Glomerular endothelial cell (primary cell): ENCODE measurements around the gene HPDL. TPM values are rescaled to one million over a fixed set of nuclear protein-coding genes. Genes with fewer than 3 reads are reported as not detected.
"Not testable (repeated sequence)": the region's sequence is repeated elsewhere in the genome, so short reads cannot be mapped to it uniquely, and the experiment has no call there.

ENCODE experiments used
- DNase-seq: peaks from one replicate; pipeline ENCODE4 v3.0.0-alpha.2; 2011; ENCODE audit warnings: low read depth, low spot score; ENCODE audit errors: extremely low read depth
- total RNA-seq: library from RNA; depleted of rRNA; stranded (reverse); fragments of >200 nt; gene quantifications from 2 replicates; pipeline ENCODE4 v1.2.3, GENCODE V29; 2015

Gene HPDL
- total RNA-seq, 1 donor from 2014 or later: 2.1 TPM

DNA sequence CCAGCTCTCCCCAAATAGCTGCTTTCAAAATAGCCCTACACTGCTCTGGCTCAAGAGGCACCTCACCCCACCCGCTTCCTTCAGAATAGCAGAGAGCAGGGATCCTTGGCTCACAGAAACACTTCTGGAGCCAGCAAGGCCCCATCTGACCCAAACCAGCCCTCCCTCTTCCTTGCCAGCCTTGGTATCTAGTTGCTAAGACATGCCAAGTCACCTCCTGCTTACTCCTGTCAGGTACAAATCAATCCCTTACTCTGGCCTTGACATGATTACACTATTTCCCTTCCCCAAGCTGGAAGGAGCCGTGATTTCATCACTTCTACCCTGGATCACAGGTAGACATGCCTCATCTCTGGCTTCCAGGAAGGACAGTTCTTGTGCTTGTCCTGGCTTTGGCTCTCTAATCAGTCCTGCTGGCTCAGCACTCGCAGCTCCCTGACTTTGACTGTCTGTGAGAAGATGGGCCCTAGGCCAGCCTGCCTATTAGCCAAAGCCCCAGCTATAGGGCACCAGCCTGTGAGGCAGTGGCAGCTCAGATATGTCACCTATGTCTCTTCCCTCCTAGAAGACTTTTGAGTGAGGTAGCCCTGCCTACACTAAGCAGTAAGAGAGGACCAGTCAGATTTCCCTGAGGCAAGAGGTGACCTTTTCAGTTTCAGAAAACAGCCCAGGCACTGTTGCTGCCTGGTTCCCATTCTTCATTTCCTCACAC lies 22.4 kb downstream of the HPDL start:
- no peak for DNase-seq

DNA sequence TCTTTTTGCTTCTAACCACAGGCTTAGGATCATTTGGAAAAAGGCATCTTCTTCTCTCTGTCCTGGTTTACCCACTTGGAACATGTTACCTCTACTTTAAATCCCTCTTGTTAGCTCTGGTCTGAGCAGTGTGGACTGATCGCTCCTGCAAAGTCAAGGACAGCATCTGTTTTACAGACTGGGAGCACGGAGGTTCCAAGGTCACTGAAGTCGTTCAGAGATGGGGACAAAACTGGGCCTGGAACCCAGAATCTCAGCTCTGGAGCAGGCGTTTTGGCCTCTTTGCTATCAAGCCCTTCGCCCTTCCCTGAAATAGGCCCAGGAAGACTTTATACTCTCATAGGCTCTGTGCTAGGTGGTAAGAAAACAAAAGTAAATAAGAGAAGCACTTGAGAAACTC lies 24.8 kb downstream of the HPDL start:
- no peak for DNase-seq

DNA sequence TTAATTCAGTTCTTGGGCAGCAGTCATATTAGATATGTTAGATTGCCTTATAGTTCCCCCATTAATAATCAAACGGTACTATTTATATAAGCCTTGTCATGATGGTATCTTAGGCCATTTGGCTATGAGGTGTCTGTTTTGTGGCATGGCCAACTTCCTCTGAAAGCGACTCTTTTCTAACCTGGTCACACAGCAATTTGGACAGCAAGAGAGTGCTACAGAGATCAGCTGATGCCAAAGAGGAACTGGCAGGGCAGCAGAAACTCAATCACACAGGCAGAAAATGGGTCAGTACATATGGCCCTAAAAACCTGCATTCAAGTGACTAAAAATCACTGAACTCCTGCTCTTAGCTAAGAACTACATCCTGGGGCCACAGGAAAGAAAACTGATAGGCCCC lies 27.0 kb downstream of the HPDL start:
- no peak for DNase-seq

DNA sequence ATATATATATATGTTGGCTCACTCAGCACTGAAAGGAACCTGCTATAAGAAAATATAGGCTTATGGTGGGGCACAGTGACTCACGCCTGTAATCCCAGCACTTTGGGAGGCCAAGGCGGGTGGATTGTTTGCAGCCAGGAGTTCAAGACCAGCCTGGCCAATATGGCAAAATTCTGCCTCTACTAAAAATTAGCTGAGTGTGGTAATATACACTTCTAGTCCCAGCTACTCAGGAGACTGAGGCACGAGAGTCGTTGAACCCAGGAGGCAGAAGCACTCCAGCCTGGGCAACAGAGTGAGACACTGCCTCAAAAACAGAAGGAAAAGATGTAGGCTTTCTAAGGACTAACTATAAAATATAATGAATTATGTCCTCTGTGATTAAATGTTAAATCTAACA lies 28.1 kb downstream of the HPDL start:
- DNase-seq: no peak

DNA sequence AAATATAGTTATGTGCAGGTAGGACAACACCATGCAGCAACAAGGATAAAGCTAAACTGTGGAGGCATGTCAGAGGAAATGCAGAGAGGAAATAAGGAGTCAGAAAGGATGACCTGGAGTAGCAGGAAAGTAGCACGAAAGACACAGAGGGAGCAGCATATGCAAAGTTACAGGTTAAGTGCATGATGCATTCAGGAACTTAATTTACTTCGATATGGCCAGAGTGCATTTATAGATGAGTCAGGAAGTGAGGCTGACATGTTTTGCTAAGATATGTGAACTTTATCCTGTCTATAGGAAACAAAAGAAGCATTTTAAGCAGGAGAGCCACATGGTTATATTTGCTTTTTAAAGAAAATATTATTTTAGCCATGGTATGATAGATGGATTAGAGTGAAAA lies 29.0 kb downstream of the HPDL start:
- DNase-seq: no peak

DNA sequence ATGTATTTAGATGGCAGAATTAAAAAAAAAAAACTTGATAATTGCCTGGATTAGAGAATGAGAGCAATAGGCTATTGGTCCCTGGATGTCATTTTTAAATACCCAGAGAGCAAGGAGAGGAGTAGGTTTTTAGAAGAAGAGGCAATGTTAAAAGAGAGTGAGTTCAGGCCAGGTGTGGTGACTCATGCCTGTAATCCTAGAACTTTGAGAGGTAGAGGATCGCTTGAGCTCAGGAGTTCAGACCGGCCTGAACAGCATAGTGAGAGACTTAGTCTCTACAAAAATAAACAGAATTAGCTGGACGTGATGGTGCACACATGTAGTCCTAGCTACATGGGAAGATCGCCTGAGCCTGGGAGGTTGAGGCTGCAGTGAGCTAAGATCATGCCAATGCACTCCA lies 29.5 kb downstream of the HPDL start:
- no peak for DNase-seq

DNA sequence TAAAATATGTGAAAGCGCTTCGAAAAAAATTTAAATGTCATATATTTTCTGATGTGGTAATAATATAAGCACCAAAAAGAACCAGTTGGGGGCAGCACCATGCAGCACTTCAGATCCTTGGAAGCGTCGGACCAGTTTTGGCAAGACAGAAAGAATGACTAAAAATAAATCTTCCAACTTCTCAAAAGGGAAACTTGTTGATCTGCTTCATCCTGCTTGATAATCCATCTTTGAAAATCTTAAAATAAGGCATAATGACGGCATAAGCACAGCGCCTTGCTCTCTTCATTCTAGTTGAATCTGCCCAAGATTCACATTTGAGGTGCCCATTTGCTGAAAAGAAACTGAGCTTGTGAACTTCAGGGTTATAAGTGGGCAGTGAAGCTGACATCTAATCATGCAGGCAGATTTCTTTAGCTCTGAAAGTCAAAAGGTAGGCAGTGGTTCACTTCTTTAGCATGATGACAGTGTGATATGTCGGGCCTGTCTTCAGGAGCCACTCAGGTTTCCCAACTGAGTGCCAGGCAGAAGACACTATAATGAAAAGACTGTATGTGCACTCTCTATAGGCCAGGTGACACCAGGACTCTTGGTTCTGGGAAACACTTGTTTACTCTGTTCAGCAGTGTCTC lies 33.3 kb downstream of the HPDL start:
- peak; percentile 29 for DNase-seq

DNA sequence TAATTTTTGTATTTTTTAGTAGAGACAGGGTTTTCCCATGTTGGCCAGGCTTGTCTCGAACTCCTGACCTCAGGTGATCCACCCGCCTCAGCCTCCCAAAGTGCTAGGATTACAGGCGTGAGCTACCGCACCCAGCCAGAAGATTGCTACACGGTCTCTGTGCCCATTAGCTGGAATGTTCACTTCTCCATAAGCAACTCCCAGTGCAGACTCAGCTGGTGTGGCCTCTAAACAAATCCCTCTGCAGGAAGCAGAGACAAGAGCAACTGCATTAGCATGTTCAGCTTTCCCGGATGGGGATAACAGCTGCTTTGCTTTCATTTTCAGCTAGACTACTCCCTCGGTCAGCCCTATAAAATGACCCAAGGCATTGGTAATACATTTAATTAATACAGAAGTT lies 34.3 kb downstream of the HPDL start:
- DNase-seq: not testable (repeated sequence)

DNA sequence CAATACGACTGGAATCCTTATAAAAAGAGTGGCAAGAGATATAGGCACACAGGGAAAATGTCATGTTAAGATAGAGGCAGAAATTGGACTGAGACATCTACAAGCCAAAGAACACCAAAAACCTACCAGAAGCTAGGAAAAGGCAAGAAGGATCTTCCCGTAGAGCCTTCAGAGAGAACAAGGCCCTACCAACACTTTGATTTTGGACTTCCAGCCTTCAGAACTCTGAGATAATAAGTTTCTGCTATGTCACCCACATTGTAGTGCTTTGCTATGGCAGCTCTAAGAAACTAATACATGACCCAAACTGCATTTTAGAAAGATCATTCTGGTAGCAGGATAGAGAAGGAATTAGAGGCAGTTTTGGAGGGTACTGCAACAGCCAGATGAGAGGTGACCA lies 37.6 kb downstream of the HPDL start:
- no peak for DNase-seq

DNA sequence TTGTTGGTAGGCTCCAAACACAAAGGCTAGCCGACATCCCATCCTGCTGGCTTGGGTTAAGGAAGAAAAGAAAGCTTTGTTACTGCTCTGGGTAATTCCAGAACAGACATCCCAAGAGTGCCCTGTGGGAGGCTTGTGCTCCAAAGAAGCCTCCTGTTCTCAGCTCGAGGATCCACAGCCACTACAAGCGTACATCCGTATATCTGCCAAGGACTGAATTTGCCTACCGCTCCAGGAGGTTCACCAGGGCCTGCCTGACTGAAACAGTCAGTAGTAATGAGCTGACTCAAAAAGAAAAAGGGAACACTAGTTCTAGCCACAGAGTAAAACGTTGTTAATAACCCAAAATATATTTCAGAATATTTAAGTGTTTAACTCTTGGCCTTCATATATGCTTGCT lies 38.4 kb downstream of the HPDL start:
- DNase-seq: no peak

DNA sequence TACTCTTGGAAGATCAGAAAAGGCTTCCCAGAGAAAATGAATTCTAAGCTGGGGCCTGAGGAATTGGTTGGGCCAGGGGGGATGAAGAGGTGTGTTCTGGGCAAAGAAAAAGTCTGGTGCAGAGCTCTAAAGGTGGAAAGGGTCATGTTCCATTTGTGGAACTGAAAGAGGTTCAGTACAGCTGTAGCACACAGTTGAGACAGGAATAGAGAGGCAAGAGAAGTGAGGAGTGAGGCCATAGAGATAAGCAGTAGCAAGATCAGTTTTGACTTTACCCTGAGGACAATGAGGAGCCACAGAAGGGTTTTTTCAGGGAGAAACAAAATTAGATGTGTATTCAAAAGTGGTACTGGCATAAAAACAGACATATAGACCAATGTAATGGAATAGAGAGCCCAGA lies 43.9 kb downstream of the HPDL start:
- no peak for DNase-seq

DNA sequence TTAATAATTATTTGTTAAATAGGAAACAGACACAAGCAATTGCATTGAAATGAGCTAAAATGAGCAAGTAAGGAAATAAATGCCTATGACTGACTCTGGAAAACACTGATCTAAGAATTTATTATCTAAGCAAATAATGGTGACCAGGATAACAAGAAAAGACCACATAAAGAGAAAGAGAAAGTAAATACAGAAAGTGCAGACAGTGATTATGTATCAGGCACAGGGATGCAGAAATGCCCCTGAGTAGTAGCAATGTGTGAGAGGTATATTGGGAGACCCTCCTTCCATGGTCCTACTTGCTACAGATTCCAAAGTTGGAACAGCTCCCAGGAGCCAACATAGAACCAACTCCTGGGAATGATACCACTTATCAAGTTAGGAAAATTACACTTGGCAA lies 46.9 kb downstream of the HPDL start:
- DNase-seq: no peak

DNA sequence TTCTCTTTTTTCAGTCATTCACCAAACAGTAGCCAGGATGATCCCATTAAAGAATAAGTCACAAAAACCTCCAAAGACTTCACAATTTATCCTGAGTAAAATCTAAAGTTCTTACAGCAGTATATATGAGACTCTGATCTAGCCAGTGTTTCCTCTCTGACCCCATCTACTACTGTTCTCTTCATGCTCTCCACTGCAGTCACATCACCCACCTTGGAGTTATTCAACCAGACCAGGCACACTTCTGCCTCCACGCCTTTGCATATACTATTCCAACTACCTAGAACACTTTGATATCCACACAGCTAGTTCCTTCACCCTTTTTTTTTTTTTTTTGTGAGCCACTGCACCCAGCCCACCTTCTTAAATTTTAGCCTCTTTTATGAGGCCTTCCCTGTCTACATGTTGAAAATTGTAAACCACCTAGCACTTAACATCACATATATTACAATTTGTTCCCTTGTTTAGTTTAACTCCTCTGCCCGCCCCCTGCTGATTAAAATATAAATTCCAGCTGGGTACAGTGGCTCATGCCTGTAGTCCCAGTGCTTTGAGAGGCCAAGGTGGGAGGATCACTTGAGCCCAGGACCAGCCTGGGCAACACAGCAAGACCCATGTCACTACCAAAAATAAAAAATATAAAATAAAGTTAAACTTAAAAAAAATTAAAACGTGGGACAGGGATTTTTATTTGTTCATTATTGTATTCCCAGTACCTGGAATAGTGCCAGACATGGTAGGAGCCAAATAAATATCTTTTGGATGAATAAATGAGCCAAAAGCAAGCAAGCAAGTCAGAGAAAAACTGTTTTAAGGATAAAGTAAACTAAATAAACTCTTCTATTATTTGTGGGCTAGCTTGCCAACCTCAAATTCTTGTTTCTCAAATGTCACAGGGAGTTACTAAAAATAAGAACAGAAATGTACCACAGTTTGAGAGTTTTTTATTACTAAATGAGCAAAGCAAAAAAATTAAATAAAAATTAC lies 48.7 kb downstream of the HPDL start:
- no peak for DNase-seq

DNA sequence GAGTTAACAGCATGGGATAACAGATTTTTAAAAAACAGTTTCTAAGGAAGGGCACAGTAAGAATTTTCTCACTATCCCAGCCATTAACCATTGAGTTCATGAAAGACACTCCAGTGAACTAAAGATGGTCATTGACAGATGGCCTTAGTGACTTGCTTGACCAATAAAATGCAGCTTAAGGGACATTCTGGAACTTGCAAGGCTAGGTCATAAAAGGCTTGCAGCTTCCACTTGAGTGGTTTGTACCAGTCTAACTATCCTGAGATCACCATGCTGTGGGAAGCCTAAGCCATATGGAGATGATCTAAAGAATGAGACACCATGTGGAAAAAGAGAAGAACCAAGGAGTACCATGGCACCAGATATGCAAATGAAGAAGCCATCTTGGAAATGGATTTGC lies 51.5 kb downstream of the HPDL start:
- no peak for DNase-seq

Other genes starting within 250 kb of the HPDL start
- 0.24 and 0.29 TPM in 2 replicates for gene ZSWIM5, start 120.3 kb upstream of the HPDL start, total RNA-seq
- gene TOE1, start 13.3 kb downstream of the HPDL start, total RNA-seq: 11.0 TPM in 2 replicates
- gene MUTYH, start 13.5 kb downstream of the HPDL start, total RNA-seq: 8.0 and 12.8 TPM in 2 replicates
- gene TESK2, start 164.3 kb downstream of the HPDL start, total RNA-seq: 1.1 and 2.6 TPM in 2 replicates
- gene CCDC163, start 173.2 kb downstream of the HPDL start, total RNA-seq: 0.53 and 2.1 TPM in 2 replicates
- 1.8 and 2.2 TPM in 2 replicates for gene MMACHC, start 173.4 kb downstream of the HPDL start, total RNA-seq
- 556 and 885 TPM in 2 replicates for gene PRDX1, start 195.0 kb downstream of the HPDL start, total RNA-seq
- gene AKR1A1, start 223.9 kb downstream of the HPDL start, total RNA-seq: 123 and 133 TPM in 2 replicates